Mesodermal cell (in vitro differentiated cells): ENCODE measurements around the gene GPR75. TPM values are rescaled to one million over a fixed set of nuclear protein-coding genes. Genes with fewer than 3 reads are reported as not detected.

Experiments
- H3K27ac ChIP-seq: 2 replicates; pipeline ENCODE4 v1.7.0; 2013; ENCODE audit warnings: mild to moderate bottlenecking, low read depth, low read length, moderate library complexity; ENCODE audit not compliant: severe bottlenecking
- H3K36me3 ChIP-seq: 2 replicates; pipeline ENCODE4 v1.7.1; 2013; ENCODE audit warnings: mild to moderate bottlenecking, low read length, moderate library complexity; ENCODE audit not compliant: control insufficient read depth, insufficient read depth
- H3K4me1 ChIP-seq: one replicate; pipeline ENCODE4 v1.7.1; 2013; ENCODE audit warnings: mild to moderate bottlenecking, low read length; ENCODE audit not compliant: insufficient read depth, control insufficient read depth, poor library complexity, severe bottlenecking
- H3K4me3 ChIP-seq: 2 replicates; pipeline ENCODE4 v1.7.0; 2013; ENCODE audit warnings: low read length, control low read depth, mild to moderate bottlenecking; ENCODE audit not compliant: insufficient read depth, poor library complexity, severe bottlenecking; ENCODE audit errors: extremely low read depth
- H3K9me3 ChIP-seq: 2 replicates; pipeline ENCODE4 v1.7.1; 2013; ENCODE audit warnings: mild to moderate bottlenecking, low read length, moderate library complexity; ENCODE audit not compliant: control insufficient read depth
- WGBS, 2 experiments: methylation state at CpG; one replicate each; pipeline ENCODE4 v1.1.5; 2013; ENCODE audit warnings: missing lambda C conversion rate in 2 of 2; ENCODE audit not compliant: insufficient coverage in 2 of 2; 5-methylcytosine and 5-hydroxymethylcytosine counted together
- polyA plus RNA-seq, 2 experiments: library from polyadenylated mRNA; stranded (reverse); fragments of 50-300 nt; gene quantifications; one replicate each; pipeline ENCODE4 v1.2.3, GENCODE V29; 2013

GPR75 gene
- 1.6 TPM for polyA plus RNA-seq (2013, experiment 1 of 2)
- 0.81 TPM for polyA plus RNA-seq (2013, experiment 2 of 2)

DNA sequence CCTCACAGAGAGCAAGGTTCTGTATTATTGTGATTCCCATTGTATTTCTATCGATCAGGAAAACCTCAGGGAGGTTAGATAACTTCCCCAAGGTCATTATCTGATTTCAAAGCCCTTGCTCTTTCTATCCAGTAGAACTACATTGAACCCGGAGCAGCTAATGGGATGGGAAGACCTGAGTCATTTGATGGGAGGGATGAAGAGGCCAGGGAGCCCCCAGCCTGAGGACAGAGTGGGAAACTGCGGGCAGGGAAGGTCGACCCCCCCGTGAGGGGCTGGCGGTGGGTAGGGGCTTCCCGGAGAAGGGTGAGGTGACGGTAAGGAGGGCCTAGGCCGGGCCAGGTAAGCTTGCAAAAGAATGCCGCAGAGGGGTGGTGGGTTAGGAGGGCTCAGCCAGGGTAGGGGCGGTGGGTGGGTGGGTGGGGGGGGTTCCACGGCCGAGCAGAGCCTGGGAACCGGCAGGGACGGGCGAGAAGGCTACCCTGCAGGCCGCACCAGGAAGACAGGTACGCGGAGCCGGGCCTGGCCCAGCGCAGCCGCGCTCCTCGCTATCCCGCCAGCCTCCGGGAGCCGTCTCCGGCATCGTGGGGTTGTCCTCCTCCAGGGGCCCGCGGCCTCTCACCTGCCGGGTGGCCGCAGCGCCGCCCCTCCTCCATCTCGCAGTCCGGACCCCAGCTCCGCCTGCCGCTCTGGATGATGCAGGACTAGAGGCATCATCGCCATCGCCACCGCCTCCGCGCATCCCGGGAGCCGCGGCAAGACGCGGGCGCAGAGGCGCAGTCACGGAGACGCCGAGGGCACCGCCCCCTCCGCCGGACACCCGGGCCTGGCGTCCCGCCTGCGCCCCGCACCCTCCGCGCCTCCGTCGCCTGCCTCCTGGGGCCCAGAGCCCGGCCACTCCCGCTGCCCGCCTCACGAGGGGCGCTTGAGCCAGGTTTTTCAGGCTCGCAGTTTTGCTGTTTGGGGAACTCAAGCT is at the start of gene GPR75:
Gene GPR75 (minus strand): TSS at position 762 of the 976 bp plus-strand sequence. CDS start 5,211 bp downstream, outside the sequence.
- H3K27ac ChIP-seq: no peak within 1 kb of the TSS
- 94 to 98% methylated on average over 41 to 63 of the region's 72 CpGs for WGBS, 2 experiments
- no peaks in the 10 kb centered on the region for H3K9me3 ChIP-seq
- H3K4me1 ChIP-seq: no peaks in the 10 kb centered on the region
- H3K36me3 ChIP-seq: peaks cover 56% of the 10 kb centered on the region
- no peak within 1 kb of the TSS for H3K4me3 ChIP-seq

DNA sequence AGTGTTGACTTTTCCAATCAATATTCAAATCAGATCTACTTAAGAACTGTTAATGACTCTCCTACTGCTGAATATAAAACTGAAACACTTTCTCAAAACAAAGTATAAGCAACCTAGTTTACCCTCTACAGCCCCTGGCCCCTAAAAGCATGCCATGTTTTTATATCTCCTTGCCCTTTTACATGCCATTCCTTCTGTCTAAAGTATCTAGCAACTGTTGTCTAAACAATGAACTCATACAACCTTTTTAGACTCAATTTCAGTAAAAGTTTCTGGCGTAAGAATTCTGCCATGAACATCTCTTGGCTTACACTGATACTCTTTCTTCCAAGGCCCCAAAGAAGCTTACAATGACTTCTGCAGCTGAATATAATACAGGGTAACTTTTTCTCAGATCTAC is 47.8 kb upstream of the GPR75 start:
- Histone ChIP-seq H3K9me3 (no peaks in the 10 kb centered on the region), H3K36me3 (peaks cover 64% of the 10 kb centered on the region), H3K4me3 (no peak overlapping the region), H3K4me1 (peaks cover 6% of the 10 kb centered on the region), H3K27ac (no peak overlapping the region)
- 100% methylated on average over 1 of the region's 1 CpG for WGBS, 2 experiments

DNA sequence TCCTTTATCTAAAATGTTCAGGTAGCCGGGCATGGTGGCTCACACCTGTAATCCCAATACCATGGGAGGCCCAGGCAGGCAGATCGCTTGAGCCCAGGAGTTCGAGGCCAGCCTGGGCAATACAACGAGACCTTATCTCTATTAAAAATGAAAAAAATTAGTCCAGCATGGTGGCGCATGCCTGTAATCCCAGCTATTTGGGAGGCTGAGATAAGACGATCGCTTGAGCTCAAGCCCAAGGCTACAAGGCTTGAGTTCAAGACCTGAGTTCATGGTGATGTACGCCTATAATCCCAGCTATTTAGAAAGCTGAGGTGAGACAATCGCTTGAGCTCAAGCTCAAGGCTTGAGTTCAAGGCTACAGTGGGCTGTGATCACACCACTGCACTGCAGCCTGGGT is 45.6 kb upstream of the GPR75 start:
- H3K27ac ChIP-seq: no peak overlapping the region
- H3K4me1 ChIP-seq: no peaks in the 10 kb centered on the region
- H3K9me3 ChIP-seq: no peaks in the 10 kb centered on the region
- no peak overlapping the region for H3K4me3 ChIP-seq
- H3K36me3 ChIP-seq: peaks cover 85% of the 10 kb centered on the region
- 91 to 98% methylated on average over 7 to 9 of the region's 9 CpGs for WGBS, 2 experiments

DNA sequence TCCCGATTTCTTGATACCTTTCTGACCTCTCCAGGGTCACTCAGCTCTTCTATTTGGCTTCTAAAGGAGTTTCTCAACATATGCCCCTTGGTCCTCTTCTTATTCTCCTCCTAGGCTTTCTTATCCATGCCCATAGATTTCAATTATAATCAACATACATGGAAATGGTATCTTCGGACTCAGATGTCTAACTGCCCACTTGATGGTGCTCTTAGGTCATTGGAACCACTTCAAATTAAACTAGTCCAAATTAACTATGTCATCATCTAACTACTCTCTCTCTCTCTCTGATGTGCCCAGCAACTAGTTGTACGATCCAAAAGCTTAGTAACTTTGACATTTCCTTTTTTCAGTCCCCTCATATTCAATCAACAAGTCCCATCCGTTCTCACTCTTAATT is 43.2 kb upstream of the GPR75 start:
- Histone ChIP-seq H3K27ac (no peak overlapping the region), H3K36me3 (peaks cover 91% of the 10 kb centered on the region), H3K4me3 (no peak overlapping the region), H3K4me1 (no peaks in the 10 kb centered on the region), H3K9me3 (no peaks in the 10 kb centered on the region)
- 91 to 98% methylated on average over 4 of the region's 4 CpGs for WGBS, 2 experiments

- 93 to 100% methylated on average over 2 of the region's 3 CpGs for WGBS, 2 experiments
- no peak overlapping the region for H3K27ac ChIP-seq
- no peak overlapping the region for H3K4me3 ChIP-seq
- H3K9me3 ChIP-seq: no peaks in the 10 kb centered on the region
- no peaks in the 10 kb centered on the region for H3K4me1 ChIP-seq
- peaks cover 89% of the 10 kb centered on the region for H3K36me3 ChIP-seq
These were observed 41.4 kb upstream of the GPR75 start for GRCh38 chr2:53901192-53901591.

DNA sequence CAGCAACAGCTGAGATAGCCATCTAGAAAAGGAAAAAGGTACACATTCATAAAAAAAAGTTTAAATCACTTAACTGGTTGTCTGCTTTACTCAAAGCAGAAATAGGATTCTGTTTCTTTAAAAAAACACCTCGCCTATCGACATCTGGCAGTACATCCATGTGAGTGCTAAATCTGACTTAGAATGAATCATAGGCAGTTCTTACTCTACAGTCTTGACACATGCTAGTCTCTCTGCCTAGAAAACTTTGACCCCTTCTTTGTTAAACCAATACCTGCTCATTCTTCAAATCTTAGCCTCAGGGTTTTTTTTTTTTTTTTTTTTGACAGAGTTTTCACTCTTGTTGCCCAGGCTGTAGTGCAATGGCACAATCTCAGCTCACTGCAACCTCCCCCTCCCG is 37.1 kb upstream of the GPR75 start:
- Histone ChIP-seq H3K27ac (no peak overlapping the region), H3K4me1 (no peaks in the 10 kb centered on the region), H3K9me3 (no peaks in the 10 kb centered on the region), H3K36me3 (peaks cover 89% of the 10 kb centered on the region), H3K4me3 (no peak overlapping the region)
- 90 to 96% methylated on average over 2 to 3 of the region's 3 CpGs for WGBS, 2 experiments

GRCh38 chr2:53886406-53887280 is 26.9 kb upstream of the GPR75 start:
- Histone ChIP-seq H3K4me1 (no peaks in the 10 kb centered on the region), H3K36me3 (peaks cover 89% of the 10 kb centered on the region), H3K27ac (no peak overlapping the region), H3K4me3 (no peak overlapping the region), H3K9me3 (no peaks in the 10 kb centered on the region)
- WGBS, 2 experiments: 100% methylated on average over 2 of the region's 5 CpGs; no CpG with 5 or more reads in 1 of the 2 experiments

GRCh38 chr2:53884883-53885282 is 25.1 kb upstream of the GPR75 start:
- Histone ChIP-seq H3K9me3 (no peaks in the 10 kb centered on the region), H3K36me3 (peaks cover 89% of the 10 kb centered on the region), H3K4me1 (no peaks in the 10 kb centered on the region), H3K4me3 (no peak overlapping the region), H3K27ac (no peak overlapping the region)
- no CpG with 5 or more reads among the region's 1 CpG for WGBS, 2 experiments

GRCh38 chr2:53881986-53882385 is 22.2 kb upstream of the GPR75 start:
- no peaks in the 10 kb centered on the region for H3K9me3 ChIP-seq
- no peaks in the 10 kb centered on the region for H3K4me1 ChIP-seq
- H3K4me3 ChIP-seq: no peak overlapping the region
- H3K36me3 ChIP-seq: peaks cover 90% of the 10 kb centered on the region
- H3K27ac ChIP-seq: no peak overlapping the region

DNA sequence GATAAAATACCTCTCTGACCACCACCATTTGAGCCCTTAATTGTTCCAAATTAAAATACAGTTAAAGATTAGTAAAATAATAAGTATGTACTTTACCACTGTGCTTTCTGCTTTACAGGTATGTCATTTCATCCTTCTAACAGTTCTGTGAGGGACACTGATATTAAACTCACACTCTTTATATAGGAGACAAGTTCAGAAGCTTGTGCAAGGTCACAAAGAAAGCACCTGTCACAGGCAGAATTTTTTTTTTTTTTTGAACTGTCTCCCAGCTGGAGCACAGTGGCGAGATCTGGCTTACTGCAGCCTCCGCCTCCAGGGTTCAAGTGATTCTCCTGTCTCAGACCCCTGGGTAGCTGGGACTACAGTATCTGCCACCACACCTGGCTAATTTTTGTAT is 21.6 kb upstream of the GPR75 start:
- Histone ChIP-seq H3K4me3 (no peak overlapping the region), H3K36me3 (peaks cover 90% of the 10 kb centered on the region), H3K27ac (no peak overlapping the region), H3K9me3 (no peaks in the 10 kb centered on the region), H3K4me1 (no peaks in the 10 kb centered on the region)
- 100% methylated on average over 2 of the region's 2 CpGs; no CpG with 5 or more reads in 1 of the 2 experiments for WGBS, 2 experiments
